SK-N-SH (cell line): Measurements from ENCODE around the gene LRMDA. TPM values are rescaled to one million over a fixed set of nuclear protein-coding genes. Genes with fewer than 3 reads are reported as not detected.

Experiments used
- CTCF ChIA-PET: fragments of 300-600, 350-600 bp; formaldehyde crosslinking; extraction: SDS; loops from one replicate; lab custom pipeline; 2021; lab: Yijun Ruan, JAX
- POLR2A ChIA-PET: fragments of 350-600 bp; sonication (Branson Sonifier 250); formaldehyde crosslinking; extraction: SDS; loops from one replicate; lab custom pipeline; 2020; ENCODE audit warnings: antibody characterized with exemption, inconsistent platforms; lab: Yijun Ruan, JAX
- DNase-seq: peaks from one replicate; pipeline ENCODE4 v3.0.0; 2012
- H2AFZ ChIP-seq: fragments of 200-600 bp; sonication (generic); 2 replicates; pipeline ENCODE4 v1.8.1; 2016; ENCODE audit warnings: antibody characterized with exemption, mild to moderate bottlenecking, low read depth
- H3F3A ChIP-seq: fragments of 200-600 bp; sonication (generic); replicated peaks from 2 replicates; pipeline ENCODE3; 2016; ENCODE audit warnings: antibody characterized with exemption, mild to moderate bottlenecking; ENCODE audit not compliant: insufficient read depth
- H3K27ac ChIP-seq, 2 experiments: fragments of 200-500 bp in 1 of 2; fragments of 200-600 bp in 1 of 2; sonication (Bioruptor generic) in 1 of 2; sonication (generic), shearing (Covaris generic) in 1 of 2; 2 replicates each; pipeline versions ENCODE4 v1.5.1 to v1.6.1; 2014 to 2016; ENCODE audit warnings: low read depth in 2 of 2, inconsistent platforms in 1 of 2, low read length in 1 of 2, mild to moderate bottlenecking in 1 of 2, mixed read lengths in 1 of 2
- H3K27me3 ChIP-seq: fragments of 200-600 bp; sonication (generic), shearing (Covaris generic); 2 replicates; pipeline ENCODE4 v1.6.1; 2016; ENCODE audit warnings: mixed run types; ENCODE audit not compliant: insufficient read depth
- H3K36me3 ChIP-seq, 2 experiments: fragments of 200-500 bp in 1 of 2; fragments of 200-600 bp in 1 of 2; sonication (Bioruptor generic) in 1 of 2; sonication (generic) in 1 of 2; replicated peaks in 1 of 2; 2 replicates each; pipeline versions ENCODE3 to v1.5.1; 2014 to 2016; ENCODE audit warnings: low read length in 1 of 2, mild to moderate bottlenecking in 1 of 2; ENCODE audit not compliant: insufficient read depth in 2 of 2, control insufficient read depth in 1 of 2
- H3K4me1 ChIP-seq, 2 experiments: fragments of 200-500 bp in 1 of 2; fragments of 200-600 bp in 1 of 2; sonication (Bioruptor generic) in 1 of 2; sonication (generic), shearing (Covaris generic) in 1 of 2; 2 replicates each; pipeline versions ENCODE4 v1.5.1 to v1.6.1; 2014 to 2016; ENCODE audit warnings: low read depth in 1 of 2, low read length in 1 of 2, mixed run types in 1 of 2; ENCODE audit not compliant: insufficient read depth in 2 of 2, control insufficient read depth in 1 of 2
- H3K4me2 ChIP-seq: fragments of 200-600 bp; sonication (generic), shearing (Covaris generic); 2 replicates; pipeline ENCODE4 v1.6.1; 2017; ENCODE audit warnings: mixed run types
- H3K4me3 ChIP-seq, 2 experiments: fragments of 200-500 bp in 1 of 2; fragments of 200-600 bp in 1 of 2; sonication (Bioruptor generic) in 1 of 2; sonication (generic), shearing (Covaris generic) in 1 of 2; 2 replicates each; pipeline versions ENCODE4 v1.5.1 to v1.8.1; 2014 to 2016; ENCODE audit warnings: low read depth in 2 of 2, inconsistent platforms in 1 of 2, low read length in 1 of 2, mild to moderate bottlenecking in 1 of 2, mixed read lengths in 1 of 2, moderate library complexity in 1 of 2
- H3K79me2 ChIP-seq: fragments of 200-600 bp; sonication (generic); 2 replicates; pipeline ENCODE4 v1.8.1; 2017; ENCODE audit warnings: mild to moderate bottlenecking; ENCODE audit not compliant: insufficient read depth
- H3K9ac ChIP-seq: fragments of 200-600 bp; sonication (generic); 2 replicates; pipeline ENCODE4 v1.6.1; 2017; ENCODE audit warnings: mixed run types
- H3K9me2 ChIP-seq: fragments of 200-600 bp; sonication (generic); 2 replicates; pipeline ENCODE4 v1.6.1; 2017; ENCODE audit warnings: mixed run types
- H3K9me3 ChIP-seq: fragments of 200-600 bp; sonication (generic); 2 replicates; pipeline ENCODE4 v1.6.1; 2017; ENCODE audit warnings: mixed run types, mild to moderate bottlenecking, moderate library complexity
- H4K20me1 ChIP-seq: fragments of 200-600 bp; sonication (generic); 2 replicates; pipeline ENCODE4 v1.6.1; 2017; ENCODE audit warnings: mild to moderate bottlenecking, mixed run types; ENCODE audit not compliant: insufficient read depth
- EP300 ChIP-seq, 2 experiments: IDR thresholded peaks; 2 replicates each; pipeline versions ENCODE4 v1.4.0 to v1.6.1; 2012; ENCODE audit warnings: borderline replicate concordance in 1 of 2, low read depth in 1 of 2, low read length in 1 of 2
- EZH2phosphoT487 ChIP-seq: fragments of 200-600 bp; sonication (generic); IDR thresholded peaks from 2 replicates; pipeline ENCODE4 v1.6.1; 2017; ENCODE audit warnings: low read depth, mixed run types, mild to moderate bottlenecking, antibody characterized with exemption, moderate library complexity, borderline replicate concordance
- FOXM1 ChIP-seq: IDR thresholded peaks from 2 replicates; pipeline ENCODE4 v1.4.0; 2012; ENCODE audit warnings: low read depth, mild to moderate bottlenecking
- GATA2 ChIP-seq: sonication (generic); formaldehyde crosslinking; IDR thresholded peaks from 2 replicates; pipeline ENCODE4 v1.5.0; 2020; ENCODE audit warnings: mild to moderate bottlenecking, missing genetic modification reagents
- JUND ChIP-seq: IDR thresholded peaks from 2 replicates; pipeline ENCODE4 v1.4.0; 2012
- MXI1 ChIP-seq: IDR thresholded peaks from 2 replicates; pipeline ENCODE4 v1.6.1; 2012; ENCODE audit warnings: mild to moderate bottlenecking, low read depth, low read length, improper control_type of control experiment
- NFIC ChIP-seq: IDR thresholded peaks from 2 replicates; pipeline ENCODE4 v1.4.0; 2012; ENCODE audit warnings: borderline replicate concordance
- POLR2AphosphoS5 ChIP-seq: IDR thresholded peaks from 2 replicates; pipeline ENCODE4 v1.6.1; 2012; ENCODE audit warnings: low read depth, low read length
- RCOR1 ChIP-seq: fragments of 150-350 bp; IDR thresholded peaks from 2 replicates; pipeline ENCODE4 v1.6.1; 2017; ENCODE audit warnings: antibody characterized with exemption, low read length
- RFX5 ChIP-seq: IDR thresholded peaks from 2 replicates; pipeline ENCODE4 v1.6.1; 2012; ENCODE audit warnings: mild to moderate bottlenecking, improper control_type of control experiment, low read length
- RXRA ChIP-seq: IDR thresholded peaks from 2 replicates; pipeline ENCODE4 v1.4.0; 2012; ENCODE audit warnings: low read depth, mild to moderate bottlenecking, borderline replicate concordance
- SIN3A ChIP-seq: IDR thresholded peaks from 2 replicates; pipeline ENCODE4 v1.6.1; 2012; ENCODE audit warnings: low read depth, mild to moderate bottlenecking, low read length, moderate library complexity, borderline replicate concordance
- SMC3 ChIP-seq: IDR thresholded peaks from 2 replicates; pipeline ENCODE4 v1.6.1; 2012; ENCODE audit warnings: low read depth, low read length, improper control_type of control experiment
- TEAD4 ChIP-seq: IDR thresholded peaks from 2 replicates; pipeline ENCODE4 v1.4.0; 2012; ENCODE audit warnings: mild to moderate bottlenecking, borderline replicate concordance; ENCODE audit not compliant: insufficient read depth
- USF1 ChIP-seq: IDR thresholded peaks from 2 replicates; pipeline ENCODE4 v1.4.0; 2012; ENCODE audit warnings: low read depth, borderline replicate concordance
- WGBS: methylation state at CpG from one replicate; pipeline ENCODE4 v1.1.6; 2017; ENCODE audit warnings: low lambda C conversion rate; 5-methylcytosine and 5-hydroxymethylcytosine counted together
- polyA plus RNA-seq, 3 experiments: library from polyadenylated mRNA; depleted of rRNA; stranded (reverse); fragments of >200 nt; gene quantifications; 2 replicates each; pipeline ENCODE4 v1.2.3, GENCODE V29; 2012
- TF ChIP-seq, protein P1 (sequence below): IDR thresholded peaks from 2 replicates; pipeline ENCODE4 v1.4.0; 2012; ENCODE audit warnings: low read depth
- TF ChIP-seq, protein P2 (sequence below): IDR thresholded peaks from 2 replicates; pipeline ENCODE4; 2012

The LRMDA gene
- polyA plus RNA-seq, 1 of the 3 experiments (the other 2 are of a cell fraction) = 0.95 TPM

- WGBS = 100% methylated on average over 4 of the region's 12 CpGs
- no peaks in the 10 kb centered on the region for H3K36me3 ChIP-seq
- no peak overlapping the region for H3K4me2 ChIP-seq
- H2AFZ ChIP-seq = no peak overlapping the region
- no peaks in the 10 kb centered on the region for H3K27me3 ChIP-seq
- no peak for TF ChIP-seq GATA2 (CRISPR knock-in tag)
- TF ChIP-seq RFX5 = no peak
- TF ChIP-seq, protein P1, sequence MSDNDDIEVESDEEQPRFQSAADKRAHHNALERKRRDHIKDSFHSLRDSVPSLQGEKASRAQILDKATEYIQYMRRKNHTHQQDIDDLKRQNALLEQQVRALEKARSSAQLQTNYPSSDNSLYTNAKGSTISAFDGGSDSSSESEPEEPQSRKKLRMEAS = no peak
- TF ChIP-seq JUND = no peak
- no peak for TF ChIP-seq FOXM1
- no peak for TF ChIP-seq POLR2AphosphoS5
- no peak for TF ChIP-seq RXRA
- TF ChIP-seq RCOR1 = no peak
- TF ChIP-seq NFIC = no peak
- no peak for TF ChIP-seq TEAD4
- TF ChIP-seq, protein P2, sequence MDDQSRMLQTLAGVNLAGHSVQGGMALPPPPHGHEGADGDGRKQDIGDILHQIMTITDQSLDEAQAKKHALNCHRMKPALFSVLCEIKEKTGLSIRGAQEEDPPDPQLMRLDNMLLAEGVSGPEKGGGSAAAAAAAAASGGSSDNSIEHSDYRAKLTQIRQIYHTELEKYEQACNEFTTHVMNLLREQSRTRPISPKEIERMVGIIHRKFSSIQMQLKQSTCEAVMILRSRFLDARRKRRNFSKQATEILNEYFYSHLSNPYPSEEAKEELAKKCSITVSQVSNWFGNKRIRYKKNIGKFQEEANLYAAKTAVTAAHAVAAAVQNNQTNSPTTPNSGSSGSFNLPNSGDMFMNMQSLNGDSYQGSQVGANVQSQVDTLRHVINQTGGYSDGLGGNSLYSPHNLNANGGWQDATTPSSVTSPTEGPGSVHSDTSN = no peak
- TF ChIP-seq EZH2phosphoT487 = no peak
- no peak for TF ChIP-seq USF1
- no peak for TF ChIP-seq SMC3
- no peak for TF ChIP-seq MXI1
- TF ChIP-seq EP300 (IDR thresholded peaks at IDR 0.05; ENCODE audit: borderline replicate concordance in 1 of 2, low read depth in 1 of 2, low read length in 1 of 2) = no peak
- H3K27ac ChIP-seq = no peak overlapping the region
- H3K79me2 ChIP-seq = no peaks in the 10 kb centered on the region
- no peaks in the 10 kb centered on the region for H3K9me2 ChIP-seq
- no peak overlapping the region for H3K4me3 ChIP-seq
- H3K9ac ChIP-seq = no peak overlapping the region
- no peaks in the 10 kb centered on the region for H3F3A ChIP-seq
- H4K20me1 ChIP-seq = no peaks in the 10 kb centered on the region
- ChIA-PET CTCF (interaction anchor here (1.2 to 2.1 kb wide), 2 partner anchors 9 to 12 kb away, joined by 3 to 6 read pairs; no protein-coding TSS in a partner anchor), POLR2A (no interaction called here)
- no peaks in the 10 kb centered on the region for H3K4me1 ChIP-seq
- DNase-seq = no peak
- peaks cover 7% of the 10 kb centered on the region for H3K9me3 ChIP-seq
Measured at GRCh38 chr10:76316234-76316633, 884.8 kb downstream of the LRMDA start.

DNA sequence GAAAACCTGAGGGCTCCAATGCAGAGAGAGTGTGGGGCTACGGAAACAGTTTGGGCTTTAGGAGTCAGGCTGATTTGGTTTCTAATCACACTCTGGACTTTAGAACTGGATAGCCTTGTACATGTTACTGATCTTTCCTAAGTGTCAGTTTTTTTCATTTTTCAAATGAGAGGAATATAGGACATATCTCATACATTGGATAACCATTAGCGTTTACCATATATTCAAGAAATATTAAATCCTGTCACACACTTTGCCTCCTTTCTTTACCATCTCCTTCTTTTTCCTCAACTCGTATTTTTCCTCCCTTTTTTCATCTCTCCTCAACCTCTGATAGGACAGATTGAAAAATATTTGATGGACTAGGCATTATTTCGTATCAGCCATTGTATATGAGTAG is 885.7 kb downstream of the LRMDA start:
- TF ChIP-seq USF1 (0 out of 2 replicates have a peak, but pooled peaks have one; percentile 15), SIN3A (no peak)
- TF ChIP-seq, all 33 proteins: peak for 1
- Histone ChIP-seq H3K4me3 (no peak overlapping the region), H3K79me2 (no peaks in the 10 kb centered on the region), H3K9me3 (peaks cover 7% of the 10 kb centered on the region), H3K27ac (no peak overlapping the region), H3K4me2 (no peak overlapping the region), H3K27me3 (no peaks in the 10 kb centered on the region), H3K36me3 (no peaks in the 10 kb centered on the region), H3F3A (no peaks in the 10 kb centered on the region), H2AFZ (no peak overlapping the region), H3K4me1 (no peaks in the 10 kb centered on the region), H3K9ac (no peak overlapping the region), H4K20me1 (no peaks in the 10 kb centered on the region), H3K9me2 (no peaks in the 10 kb centered on the region)
- 75% methylated on average over 4 of the region's 4 CpGs for WGBS
- DNase-seq = no peak
- ChIA-PET POLR2A (no interaction called here), CTCF (no interaction called here)
